OCI-LY3 (cell line): ENCODE data around the gene FBXO41.

Source experiments
- H2AFZ ChIP-seq: fragments of 200-600, 300-600 bp; shearing (Covaris generic); 2 replicates; pipeline ENCODE4 v1.6.0; 2014; ENCODE audit warnings: antibody characterized with exemption, low read depth, low read length
- H3K27ac ChIP-seq: fragments of 200-600, 300-600 bp; sonication (generic); 2 replicates; pipeline ENCODE4 v1.5.1; 2014; ENCODE audit warnings: mild to moderate bottlenecking, low read length, moderate library complexity, mixed read lengths
- H3K27me3 ChIP-seq: fragments of 200-600, 300-600 bp; sonication (generic); 2 replicates; pipeline ENCODE4 v1.6.1; 2014; ENCODE audit warnings: low read depth, low read length, mixed read lengths
- H3K36me3 ChIP-seq: fragments of 200-600, 300-600 bp; sonication (generic); replicated peaks from 2 replicates; pipeline ENCODE3; 2014; ENCODE audit warnings: low read depth, low read length, mixed read lengths
- H3K4me1 ChIP-seq: fragments of 300-600, 200-600 bp; sonication (generic); 2 replicates; pipeline ENCODE4 v1.6.1; 2014; ENCODE audit warnings: low read length, mixed read lengths
- H3K4me2 ChIP-seq: fragments of 200-600, 300-600 bp; sonication (generic); 2 replicates; pipeline ENCODE4 v1.6.1; 2014; ENCODE audit warnings: low read length, mixed read lengths
- H3K4me3 ChIP-seq: fragments of 300-600, 200-600 bp; sonication (generic); 2 replicates; pipeline ENCODE4 v1.5.1; 2014; ENCODE audit warnings: antibody characterized with exemption, mild to moderate bottlenecking, low read length, moderate library complexity
- H3K79me2 ChIP-seq: fragments of 300-600, 200-600 bp; shearing (Covaris generic); 2 replicates; pipeline ENCODE4 v1.6.1; 2014; ENCODE audit warnings: mild to moderate bottlenecking, low read length, mixed read lengths
- H3K9ac ChIP-seq: fragments of 300-600, 200-600 bp; shearing (Covaris generic); 2 replicates; pipeline ENCODE4 v1.6.0; 2014; ENCODE audit warnings: mild to moderate bottlenecking, low read length, moderate library complexity
- H3K9me3 ChIP-seq: fragments of 200-600, 300-600 bp; shearing (Covaris generic); 2 replicates; pipeline ENCODE4 v1.6.1; 2014; ENCODE audit warnings: low read length, mixed read lengths; ENCODE audit not compliant: insufficient read depth
- H4K20me1 ChIP-seq: fragments of 200-600, 300-600 bp; sonication (generic); 2 replicates; pipeline ENCODE4 v1.6.1; 2016; ENCODE audit warnings: low read length, mixed read lengths; ENCODE audit not compliant: insufficient read depth
- EZH2phosphoT487 ChIP-seq: fragments of 200-600 bp; shearing (Covaris generic); IDR thresholded peaks from 2 replicates; pipeline ENCODE4 v1.6.1; 2018; ENCODE audit warnings: antibody characterized with exemption, mixed run types, low read depth
- TF ChIP-seq, protein P1 (sequence below): fragments of 200-600, 300-600 bp; sonication (generic); IDR thresholded peaks from 2 replicates; pipeline ENCODE4 v1.5.1; 2014; ENCODE audit warnings: antibody characterized with exemption, low read length, low read depth

The FBXO41 gene

DNA sequence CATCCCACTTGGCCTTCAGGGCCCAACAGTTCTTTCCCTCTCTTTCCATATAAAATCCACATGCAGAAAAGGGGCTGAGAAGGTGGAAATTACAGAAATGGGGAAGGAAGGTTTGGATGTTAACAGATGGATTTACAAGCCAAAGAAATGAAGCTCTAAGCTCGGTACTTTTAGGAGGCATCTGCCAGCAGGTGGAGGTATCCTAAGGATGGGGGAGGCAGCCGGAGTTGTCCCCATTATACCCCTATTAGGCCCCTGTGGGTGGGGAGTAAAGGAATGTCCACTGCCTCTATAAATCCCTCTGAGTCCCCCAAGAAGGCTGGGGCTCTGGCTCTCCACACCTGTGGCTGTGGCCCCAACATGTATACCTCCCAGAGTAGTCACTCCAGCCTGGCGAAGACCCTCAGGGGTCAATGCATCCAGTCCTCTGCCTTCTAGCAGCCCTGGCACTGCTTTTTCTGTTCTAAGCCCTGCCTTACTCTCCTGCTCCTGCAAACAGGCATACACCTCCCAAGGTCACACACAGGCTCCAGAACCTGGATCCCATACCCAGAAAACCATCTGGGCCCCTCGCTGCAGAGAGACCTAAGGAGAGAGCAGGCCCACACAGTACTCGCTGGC lies 1.2 kb downstream of the FBXO41 start:
- H3K4me2 ChIP-seq: peak overlapping the region; percentile 100
- H3K9ac ChIP-seq: peak overlapping the region; percentile 100
- no peak for TF ChIP-seq EZH2phosphoT487
- TF ChIP-seq, protein P1, sequence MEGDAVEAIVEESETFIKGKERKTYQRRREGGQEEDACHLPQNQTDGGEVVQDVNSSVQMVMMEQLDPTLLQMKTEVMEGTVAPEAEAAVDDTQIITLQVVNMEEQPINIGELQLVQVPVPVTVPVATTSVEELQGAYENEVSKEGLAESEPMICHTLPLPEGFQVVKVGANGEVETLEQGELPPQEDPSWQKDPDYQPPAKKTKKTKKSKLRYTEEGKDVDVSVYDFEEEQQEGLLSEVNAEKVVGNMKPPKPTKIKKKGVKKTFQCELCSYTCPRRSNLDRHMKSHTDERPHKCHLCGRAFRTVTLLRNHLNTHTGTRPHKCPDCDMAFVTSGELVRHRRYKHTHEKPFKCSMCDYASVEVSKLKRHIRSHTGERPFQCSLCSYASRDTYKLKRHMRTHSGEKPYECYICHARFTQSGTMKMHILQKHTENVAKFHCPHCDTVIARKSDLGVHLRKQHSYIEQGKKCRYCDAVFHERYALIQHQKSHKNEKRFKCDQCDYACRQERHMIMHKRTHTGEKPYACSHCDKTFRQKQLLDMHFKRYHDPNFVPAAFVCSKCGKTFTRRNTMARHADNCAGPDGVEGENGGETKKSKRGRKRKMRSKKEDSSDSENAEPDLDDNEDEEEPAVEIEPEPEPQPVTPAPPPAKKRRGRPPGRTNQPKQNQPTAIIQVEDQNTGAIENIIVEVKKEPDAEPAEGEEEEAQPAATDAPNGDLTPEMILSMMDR: peak; percentile 29
- H3K4me3 ChIP-seq: peak overlapping the region; percentile 79
- peaks cover 30% of the 10 kb centered on the region for H3K36me3 ChIP-seq
- no peaks in the 10 kb centered on the region for H3K27me3 ChIP-seq
- H3K27ac ChIP-seq: peak overlapping the region; percentile 98; the same call in 1 of the 2 replicates
- peaks cover 63% of the 10 kb centered on the region for H3K79me2 ChIP-seq
- H2AFZ ChIP-seq: no peak overlapping the region
- H3K9me3 ChIP-seq: no peaks in the 10 kb centered on the region
- peaks cover 31% of the 10 kb centered on the region for H3K4me1 ChIP-seq
- H4K20me1 ChIP-seq: peaks cover 50% of the 10 kb centered on the region

DNA sequence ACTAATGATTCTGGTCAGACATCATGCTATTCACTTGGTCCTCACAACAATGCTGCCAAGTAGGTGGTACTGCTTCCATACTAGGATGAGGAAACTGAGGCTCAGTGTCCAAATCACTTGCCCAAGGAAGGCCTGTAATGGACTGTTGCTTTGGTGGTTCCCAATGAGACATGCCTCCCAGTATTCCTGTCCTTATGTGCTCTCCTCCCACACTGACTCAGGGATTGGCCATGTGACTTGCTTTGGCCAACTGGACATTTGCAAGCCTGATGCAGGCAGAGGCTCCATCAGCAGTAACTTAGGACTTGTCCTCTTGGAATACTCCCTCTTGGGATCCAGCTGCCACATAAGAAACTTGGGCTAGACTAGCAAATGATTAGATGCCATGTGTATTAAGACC lies 3.0 kb downstream of the FBXO41 start:
- Histone ChIP-seq H3K79me2 (peaks cover 81% of the 10 kb centered on the region), H3K36me3 (peaks cover 43% of the 10 kb centered on the region), H3K27ac (no peak overlapping the region), H3K27me3 (no peaks in the 10 kb centered on the region), H3K9me3 (no peaks in the 10 kb centered on the region), H3K4me3 (no peak overlapping the region), H3K4me2 (no peak overlapping the region), H2AFZ (no peak overlapping the region), H3K4me1 (peaks cover 23% of the 10 kb centered on the region), H4K20me1 (peaks cover 62% of the 10 kb centered on the region), H3K9ac (no peak overlapping the region)
- TF ChIP-seq, protein P1: no peak
- no peak for TF ChIP-seq EZH2phosphoT487

DNA sequence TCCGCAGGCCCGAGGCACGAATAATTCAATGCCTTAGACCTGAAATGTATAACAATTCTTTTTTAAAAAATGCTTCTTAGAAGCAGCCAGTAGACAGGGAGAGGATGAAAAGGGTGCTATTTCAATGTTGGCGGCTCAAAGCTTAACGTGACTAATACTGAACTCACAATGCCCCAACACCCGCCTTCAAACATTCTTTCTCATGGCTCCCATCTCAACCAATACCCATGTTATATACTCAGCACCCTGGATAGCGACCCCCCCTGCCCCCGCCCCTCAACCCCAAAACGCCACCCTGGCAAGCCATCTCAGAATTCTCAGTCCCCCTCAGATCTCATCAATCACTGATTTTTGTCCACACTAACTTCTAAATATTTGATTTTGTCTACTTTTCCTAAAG lies 4.4 kb downstream of the FBXO41 start:
- Histone ChIP-seq H3K4me1 (peaks cover 10% of the 10 kb centered on the region), H3K4me3 (no peak overlapping the region), H3K27me3 (no peaks in the 10 kb centered on the region), H3K9me3 (no peaks in the 10 kb centered on the region), H3K9ac (no peak overlapping the region), H3K79me2 (peaks cover 95% of the 10 kb centered on the region), H4K20me1 (peaks cover 62% of the 10 kb centered on the region), H3K27ac (no peak overlapping the region), H3K4me2 (no peak overlapping the region), H3K36me3 (peaks cover 43% of the 10 kb centered on the region), H2AFZ (no peak overlapping the region)
- TF ChIP-seq, protein P1: no peak
- TF ChIP-seq EZH2phosphoT487: no peak

DNA sequence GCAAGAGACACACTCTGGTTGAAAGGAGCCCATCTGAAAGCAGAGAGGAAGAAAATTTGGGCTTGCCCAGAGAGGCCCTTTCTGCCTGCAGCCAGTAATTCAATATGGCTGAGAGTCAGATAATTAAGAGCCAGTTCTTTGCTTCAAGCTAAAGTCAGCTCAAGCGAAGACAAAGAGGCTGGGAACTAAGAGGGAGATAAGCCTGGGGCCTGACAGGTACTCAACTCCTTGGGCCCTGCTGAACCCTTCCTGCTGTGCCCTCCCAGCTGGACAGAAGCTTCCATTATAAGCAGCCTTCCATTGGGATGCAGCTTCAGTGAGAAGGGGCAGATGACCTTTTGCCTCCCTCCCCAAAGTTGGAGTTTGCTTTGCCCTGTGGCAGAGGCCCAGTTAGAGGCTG lies 12.0 kb downstream of the FBXO41 start:
- Histone ChIP-seq H3K4me2 (no peak overlapping the region), H3K27ac (no peak overlapping the region), H3K27me3 (no peaks in the 10 kb centered on the region), H3K79me2 (peaks cover 100% of the 10 kb centered on the region), H3K9ac (no peak overlapping the region), H3K36me3 (peaks cover 25% of the 10 kb centered on the region), H3K9me3 (no peaks in the 10 kb centered on the region), H2AFZ (no peak overlapping the region), H3K4me3 (no peak overlapping the region), H3K4me1 (no peaks in the 10 kb centered on the region), H4K20me1 (peaks cover 56% of the 10 kb centered on the region)
- TF ChIP-seq EZH2phosphoT487: no peak
- TF ChIP-seq, protein P1: no peak
